NCI-H524 (cell line): Measurements from ENCODE around the gene EYA2.

ENCODE experiments used
- DNase-seq, 2 experiments: peaks; one replicate each; lab custom pipeline; 2025; lab: John Stamatoyannopoulos, UW

EYA2 gene

DNA sequence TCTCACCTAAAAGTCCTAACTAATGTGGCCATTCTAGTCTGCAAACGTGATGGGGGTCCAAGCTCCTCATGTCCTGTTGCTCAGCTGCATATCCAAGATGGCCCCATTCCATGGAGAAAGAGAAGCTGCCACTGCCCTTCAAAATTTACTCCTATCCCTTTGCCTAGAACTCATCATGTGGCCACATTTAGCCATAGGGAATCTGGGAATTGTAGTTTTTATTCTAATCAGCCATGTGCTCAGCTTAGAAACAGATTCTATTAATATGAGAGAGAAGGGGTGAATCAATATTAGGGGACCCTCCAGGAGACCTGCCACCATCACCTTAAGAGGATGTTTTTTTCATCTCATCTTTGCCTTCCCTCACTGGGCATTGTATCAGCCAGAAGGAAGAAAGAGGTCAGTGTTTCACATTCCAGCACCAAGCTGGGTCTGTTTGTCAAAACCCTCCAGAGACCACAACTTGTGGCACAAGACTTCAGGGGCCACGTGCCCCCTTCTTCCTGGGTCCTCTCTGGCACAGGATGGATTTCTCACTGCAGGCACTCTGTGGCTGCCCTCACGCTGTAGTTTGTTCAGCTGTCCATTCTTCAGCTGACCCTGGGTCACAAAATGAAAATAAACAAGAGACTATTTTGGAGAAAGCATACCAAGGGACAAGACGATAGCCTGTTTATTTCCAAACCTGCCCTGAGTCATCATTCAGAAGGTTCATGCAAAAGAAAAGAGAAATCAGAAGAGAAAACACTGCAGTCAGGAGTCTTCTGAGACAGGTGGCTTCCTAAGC is 172.0 kb downstream of the EYA2 start:
- no peak for DNase-seq

DNA sequence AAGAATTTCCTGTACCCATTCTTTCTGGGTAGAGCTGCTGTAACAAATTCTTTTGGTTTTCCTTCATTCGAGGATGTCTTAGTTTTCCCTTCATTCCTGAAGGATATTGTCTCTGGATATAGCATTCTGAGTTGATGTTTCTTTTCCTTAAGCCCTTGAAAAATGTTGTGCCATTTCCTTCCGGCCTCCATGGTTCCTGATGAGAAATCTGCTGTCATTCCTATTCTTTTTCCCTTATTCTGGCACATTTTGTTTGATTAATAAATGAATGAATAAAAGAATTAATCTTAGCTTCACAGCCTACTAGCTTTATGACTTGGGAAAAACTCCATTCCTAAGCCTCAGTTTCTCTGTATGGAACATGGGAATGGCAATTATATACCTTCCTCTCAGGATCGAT is 173.1 kb downstream of the EYA2 start:
- no peak for DNase-seq

DNA sequence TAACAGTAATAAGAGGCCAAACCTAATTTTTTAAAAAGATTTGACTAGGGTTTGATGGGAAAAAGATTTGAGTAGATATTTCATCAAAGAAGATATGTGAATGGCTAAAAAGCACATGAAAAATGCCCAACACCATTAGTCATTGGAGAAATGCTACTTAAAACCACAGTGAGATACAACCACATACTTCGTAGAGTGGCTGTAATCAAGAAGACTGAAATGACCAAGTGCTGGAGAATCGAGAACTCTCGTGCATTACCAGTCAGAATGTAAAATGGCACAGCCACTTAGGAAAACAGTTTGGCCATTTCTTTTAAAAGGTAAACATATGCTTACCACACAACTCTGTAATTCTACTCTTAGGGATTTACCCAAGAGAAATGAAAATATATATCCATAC is 175.5 kb downstream of the EYA2 start:
- no peak for DNase-seq

DNA sequence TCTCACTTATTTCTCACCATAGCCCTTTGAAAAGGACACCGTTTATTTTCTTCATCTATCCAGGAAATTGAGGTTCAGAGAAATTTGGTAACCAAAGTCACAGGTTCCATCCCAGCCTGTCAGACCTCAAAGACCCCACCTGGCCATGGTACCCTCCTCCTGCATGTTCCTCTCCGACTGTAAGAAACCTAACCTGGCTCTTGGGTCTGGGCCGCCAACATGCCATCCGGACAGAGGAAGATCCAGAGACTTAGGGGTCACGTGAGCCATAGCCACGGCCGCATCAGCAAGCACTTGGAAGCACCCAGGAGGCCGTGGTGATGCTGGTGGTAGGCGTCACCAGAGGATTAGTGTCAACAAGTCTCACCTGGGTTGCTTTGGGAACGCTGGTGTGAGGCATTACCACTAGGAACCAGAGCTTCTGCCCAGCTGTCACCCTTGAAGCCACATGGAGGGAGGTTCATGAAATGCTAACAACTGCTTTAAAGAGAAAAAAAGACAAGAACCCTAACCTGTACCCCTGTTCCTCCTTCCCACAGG is 177.1 kb downstream of the EYA2 start:
- DNase-seq: no peak

DNA sequence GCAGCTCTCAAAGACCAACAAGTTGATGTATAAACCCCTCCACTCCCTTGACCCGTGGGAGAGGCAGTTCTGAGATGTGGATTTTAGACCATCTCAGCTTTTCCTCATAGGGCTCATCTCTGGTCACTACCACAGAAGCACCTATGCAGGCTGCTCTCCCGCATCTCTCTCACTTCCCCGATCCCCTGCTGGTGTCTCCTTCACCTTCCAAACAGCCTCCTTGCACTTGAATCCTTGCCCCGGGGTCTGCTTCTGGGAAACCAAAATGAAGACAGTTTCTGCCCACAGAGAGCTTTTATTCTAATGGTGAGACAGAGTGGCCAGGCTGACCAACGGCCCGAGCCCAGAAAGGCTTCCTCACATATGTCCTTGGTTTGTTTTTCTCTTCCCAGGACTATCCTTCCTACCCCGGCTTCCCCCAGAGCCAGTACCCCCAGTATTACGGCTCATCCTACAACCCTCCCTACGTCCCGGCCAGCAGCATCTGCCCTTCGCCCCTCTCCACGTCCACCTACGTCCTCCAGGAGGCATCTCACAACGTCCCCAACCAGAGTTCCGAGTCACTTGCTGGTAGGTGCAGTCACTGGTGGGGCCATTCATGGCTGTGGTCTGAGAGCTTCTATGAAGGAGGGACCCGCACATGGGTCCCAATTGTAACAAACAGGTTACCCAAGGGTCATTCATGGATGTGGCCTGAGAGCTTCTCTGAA is 179.3 kb downstream of the EYA2 start:
- no peak for DNase-seq

DNA sequence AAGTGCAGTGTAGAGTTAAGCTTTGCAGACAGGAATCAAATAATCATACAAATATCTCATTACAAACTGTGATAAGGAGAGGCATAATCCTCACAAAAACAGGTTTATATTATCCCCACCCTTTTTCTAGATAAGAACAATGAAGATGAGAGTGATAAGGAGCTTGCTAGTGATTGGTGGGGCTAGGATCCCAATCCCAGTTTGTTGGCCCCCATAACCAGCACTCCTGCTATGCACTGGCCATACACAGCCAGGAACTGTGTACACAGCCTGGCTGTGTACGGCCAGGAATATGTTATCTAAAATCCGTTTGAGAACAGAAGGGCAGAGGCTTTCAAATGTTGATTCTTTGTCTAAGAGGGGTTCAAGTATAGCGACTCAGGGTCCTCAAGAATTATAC is 180.6 kb downstream of the EYA2 start:
- no peak for DNase-seq

DNA sequence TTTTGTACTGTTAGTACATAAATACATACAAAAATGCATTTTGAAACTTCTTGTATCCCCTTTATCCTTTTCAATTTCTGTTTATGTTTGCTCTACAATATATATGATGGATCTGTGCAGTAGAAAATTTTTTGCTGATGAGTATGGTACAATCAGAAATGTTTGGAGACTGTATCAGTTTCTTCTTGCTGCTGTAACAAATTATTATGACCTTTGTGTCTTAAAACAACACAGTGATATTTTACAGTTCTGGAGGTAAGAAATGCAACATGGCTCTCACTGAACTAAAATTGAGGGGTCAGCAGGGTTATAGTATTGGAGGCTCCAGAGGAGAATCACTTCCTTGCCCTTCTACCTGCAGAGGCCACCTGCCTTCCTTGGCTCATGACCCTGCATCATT is 184.4 kb downstream of the EYA2 start:
- DNase-seq: no peak

DNA sequence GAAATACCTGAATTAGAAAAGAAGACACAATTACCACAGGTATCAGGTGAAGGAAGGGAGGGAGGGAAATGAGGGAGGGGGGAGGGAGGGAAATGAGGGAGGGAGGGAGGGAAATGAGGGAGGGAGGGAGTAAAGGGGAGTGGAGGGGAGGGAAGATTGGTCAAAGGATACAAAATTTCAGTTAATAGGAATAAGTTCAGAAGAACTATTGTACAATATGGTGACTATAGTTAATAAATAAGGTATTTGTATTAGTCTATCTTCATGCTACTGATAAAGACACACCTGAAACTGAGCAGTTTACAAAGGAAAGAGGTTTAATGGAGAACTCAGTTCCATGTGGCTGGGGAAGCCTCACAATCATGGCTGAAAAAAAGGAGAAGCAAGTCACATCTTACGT is 185.7 kb downstream of the EYA2 start:
- DNase-seq: no peak

DNA sequence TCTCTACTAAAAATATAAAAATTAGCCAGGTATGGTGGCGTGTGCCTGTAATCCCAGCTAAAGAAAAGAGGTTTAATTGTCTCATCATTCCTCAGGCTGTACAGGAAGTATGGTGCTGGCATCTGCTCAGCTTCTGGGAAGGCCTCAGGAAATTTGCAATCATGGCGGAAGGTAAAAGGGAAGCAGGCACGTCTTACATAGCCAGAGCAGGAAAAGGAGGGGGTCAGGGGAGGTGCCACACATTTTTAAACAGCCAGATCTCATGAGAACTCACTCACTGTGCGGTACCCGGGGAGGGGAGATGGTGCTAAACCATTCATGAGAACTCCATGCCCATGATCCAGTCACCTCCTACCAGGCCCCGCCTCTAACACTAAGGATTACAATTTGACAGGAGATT is 191.7 kb downstream of the EYA2 start:
- no peak for DNase-seq

DNA sequence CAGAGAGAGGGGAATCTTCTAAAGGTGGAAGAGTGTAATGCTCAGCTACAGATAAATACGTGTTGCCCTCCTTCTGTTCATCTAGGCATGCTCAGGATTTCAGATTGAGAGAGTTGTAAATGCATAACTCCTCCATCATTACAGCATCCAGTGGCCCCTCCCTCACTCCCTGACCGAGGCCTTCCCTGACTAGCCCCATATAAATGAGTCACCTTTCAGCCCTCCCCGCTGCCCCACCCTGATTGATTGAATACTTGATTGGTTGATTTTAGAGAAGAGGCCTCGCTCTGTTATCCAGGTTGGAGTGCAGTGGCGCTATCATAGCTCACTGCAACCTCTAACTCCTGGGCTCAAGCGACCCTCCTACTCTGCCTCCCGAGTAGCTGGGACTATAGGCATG is 193.7 kb downstream of the EYA2 start:
- DNase-seq: no peak

DNA sequence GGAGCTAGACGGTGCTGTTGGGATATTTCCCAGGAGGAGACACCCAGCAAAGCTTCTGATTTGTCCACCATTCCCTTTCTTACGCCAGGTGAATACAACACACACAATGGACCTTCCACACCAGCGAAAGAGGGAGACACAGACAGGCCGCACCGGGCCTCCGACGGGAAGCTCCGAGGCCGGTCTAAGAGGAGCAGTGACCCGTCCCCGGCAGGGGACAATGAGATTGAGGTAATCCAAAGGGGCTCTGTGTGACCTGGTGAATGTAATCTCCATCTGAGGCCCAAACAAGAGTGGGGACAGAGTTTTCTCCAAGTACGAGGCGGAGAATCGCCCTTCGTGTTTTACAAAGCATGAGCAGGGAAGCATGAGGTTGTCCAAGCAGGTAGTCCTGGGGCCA is 194.5 kb downstream of the EYA2 start:
- no peak for DNase-seq

DNA sequence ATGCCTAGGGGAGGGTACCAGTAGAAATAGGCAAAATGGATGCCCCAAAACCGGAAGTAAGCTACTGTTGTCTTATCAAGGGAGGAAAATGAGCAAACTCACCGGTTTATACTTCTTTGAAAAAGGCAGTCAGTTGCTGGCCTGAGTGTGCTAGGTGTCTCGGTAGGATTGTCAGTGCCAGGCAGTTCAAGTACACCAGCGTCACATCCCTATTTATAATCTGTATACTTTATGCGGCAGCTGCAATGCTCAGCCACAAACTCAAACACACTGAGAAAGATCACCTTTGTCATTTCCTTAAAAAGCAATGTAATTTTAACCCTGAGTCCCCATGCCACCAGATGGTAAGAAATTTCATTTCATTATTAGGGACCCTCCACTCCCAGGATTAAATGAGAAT is 196.2 kb downstream of the EYA2 start:
- no peak for DNase-seq

DNA sequence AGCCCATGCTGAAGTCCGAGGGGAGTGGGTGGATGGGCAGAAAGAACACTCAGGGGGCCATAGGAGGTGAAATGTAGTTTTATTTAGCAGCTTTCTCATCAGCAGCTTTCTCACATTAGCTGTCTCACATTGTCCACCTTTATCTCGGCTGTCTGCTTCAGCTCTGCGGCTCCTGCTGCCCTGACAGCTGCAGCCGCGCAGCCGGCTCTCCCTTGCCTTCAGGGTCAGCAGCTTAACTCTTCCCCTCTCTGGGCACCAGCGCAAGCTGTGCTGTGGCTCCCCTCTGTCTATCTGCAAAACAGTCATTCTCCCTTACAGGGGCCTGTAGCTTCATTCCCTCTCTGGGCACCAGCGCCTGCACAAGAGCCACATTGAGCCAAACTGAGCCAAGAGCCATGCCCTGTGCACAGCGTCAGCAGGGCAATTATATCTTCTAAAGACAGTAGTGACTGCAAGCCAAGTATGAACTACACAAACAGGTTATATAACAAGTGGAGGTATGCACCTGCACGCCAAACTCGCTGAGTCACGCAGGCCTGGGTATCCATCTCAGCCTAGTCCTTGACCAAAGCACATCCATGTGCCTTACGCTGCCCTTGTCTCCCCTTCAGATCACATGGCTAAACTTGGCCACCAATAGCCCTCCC is 198.8 kb downstream of the EYA2 start:
- no peak for DNase-seq

DNA sequence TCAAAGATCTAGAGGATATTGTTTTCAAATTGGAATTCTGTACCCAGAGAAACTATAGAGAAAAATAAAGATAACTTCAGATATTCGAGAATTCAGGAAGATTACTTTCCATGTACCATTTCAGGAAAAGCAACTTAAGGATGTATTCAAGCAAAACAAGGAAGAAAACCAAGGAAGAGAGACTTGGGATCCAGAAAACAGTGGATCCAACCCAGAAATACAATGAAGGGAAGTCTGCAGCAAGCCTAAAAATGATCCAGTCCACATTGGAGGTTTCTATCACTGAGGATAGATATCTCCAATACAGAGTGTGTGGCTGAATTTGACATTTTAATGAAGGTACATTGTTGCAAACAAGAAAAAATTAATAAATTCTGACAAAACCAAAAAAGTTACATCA is 201.0 kb downstream of the EYA2 start:
- DNase-seq: no peak

DNA sequence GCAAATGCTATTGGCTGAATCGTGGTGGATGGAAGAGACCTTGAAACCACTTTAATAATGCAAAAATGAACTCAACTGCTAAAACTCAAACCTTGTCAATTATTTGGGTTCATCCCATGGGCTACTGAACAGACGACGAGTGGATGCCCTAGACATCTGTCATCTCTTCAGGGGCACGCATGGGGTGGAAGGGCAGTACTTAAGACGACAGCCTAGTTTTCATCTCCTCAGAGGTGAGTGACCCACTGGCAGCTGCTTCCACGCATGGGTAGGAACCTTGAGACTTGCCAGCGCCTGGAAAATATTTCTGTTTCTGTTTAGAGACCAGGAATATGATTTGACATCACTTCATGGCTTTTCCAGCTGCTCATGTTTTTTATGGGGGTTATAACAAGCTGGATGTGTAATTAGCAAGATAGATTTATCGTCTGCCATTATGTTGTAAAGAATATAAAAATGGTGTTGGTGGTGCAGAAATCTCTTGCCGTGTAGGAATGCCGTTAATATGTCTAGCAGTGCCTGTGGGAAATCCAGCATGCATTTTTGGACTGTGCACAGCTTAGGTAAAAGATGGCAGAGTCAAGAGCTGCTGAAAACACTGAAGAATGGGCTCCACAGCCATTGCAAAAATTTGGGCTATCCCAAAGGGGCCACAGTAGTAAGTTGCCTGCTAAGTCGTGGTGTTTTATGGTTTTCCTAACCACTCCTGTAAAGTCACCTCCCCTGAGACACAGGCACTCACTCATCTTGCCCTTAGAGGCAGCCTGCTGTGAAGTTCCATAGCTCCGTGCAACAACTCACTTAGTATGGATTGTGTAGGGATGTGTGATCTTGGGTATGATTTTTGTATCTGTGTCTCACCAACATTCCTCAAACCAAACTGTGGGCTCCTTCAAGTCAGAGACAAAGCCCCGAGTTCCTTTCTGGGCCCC is 203.3 kb downstream of the EYA2 start:
- no peak for DNase-seq

DNA sequence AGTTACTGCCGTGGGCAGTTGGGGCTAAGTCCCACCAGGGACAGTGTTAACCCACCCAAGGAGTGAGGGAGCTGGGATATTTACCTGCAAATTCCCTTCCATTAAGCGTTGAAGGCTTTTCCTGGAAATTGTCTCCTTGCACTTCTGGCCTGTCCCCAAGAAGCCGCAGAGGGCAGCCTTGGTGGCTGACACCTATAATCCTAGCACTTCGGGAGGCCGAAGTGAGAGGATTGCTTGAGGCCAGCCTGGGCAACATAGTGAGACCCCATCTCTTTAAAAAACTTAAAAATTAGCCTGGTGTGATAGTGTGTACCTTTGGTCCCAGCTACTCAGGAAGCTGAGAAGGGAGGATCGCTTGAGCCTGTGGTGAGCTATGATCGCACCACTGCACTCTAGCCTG is 204.4 kb downstream of the EYA2 start:
- DNase-seq: no peak

DNA sequence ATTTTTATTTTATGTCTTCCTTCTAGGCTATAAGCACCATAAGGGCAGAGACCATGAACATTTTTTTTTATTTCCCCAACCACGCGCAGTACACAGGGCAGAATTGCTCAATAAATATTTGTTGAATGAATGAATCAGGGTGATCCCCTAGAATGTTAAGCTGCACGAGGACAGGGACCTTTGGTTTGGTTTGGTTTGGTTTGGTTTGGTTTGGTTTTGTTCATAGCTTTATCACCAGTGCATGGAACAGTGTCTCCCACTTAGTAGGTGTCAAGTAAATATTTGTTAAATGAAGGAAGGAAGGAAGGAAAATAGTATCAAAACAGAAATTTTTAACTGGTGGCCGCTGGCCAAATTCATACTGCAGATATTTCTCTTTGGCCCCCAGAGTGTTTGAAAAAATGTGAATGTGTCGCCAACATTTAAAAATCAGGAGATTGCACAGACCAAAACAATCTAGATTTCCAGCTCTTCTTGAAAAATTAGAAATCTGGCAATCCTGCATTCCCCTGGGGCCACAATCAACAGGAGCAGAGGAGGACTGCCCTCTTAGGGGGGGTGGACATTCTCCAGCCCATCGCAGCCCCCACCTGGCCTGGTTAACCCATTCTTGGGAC is 205.3 kb downstream of the EYA2 start:
- DNase-seq: no peak

DNA sequence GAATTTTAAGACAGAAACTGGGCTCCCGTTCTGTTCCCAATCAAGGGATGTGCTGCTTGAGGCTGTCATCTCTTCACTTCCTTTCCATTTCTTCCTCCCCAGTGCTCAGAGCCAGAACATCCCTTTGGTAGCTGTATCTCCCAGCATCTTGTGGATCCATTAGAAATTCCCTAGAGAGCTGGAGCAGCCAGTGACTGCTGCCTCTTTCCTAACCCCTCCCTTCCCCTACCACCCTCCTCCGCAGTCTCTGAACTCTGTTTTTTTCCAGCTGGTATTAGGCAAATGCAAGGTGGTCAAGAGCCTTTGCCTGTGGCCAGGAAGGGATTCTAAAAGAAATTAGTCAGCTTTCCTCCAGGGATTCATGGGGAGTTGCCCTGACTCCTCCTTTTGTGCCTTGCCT is 208.0 kb downstream of the EYA2 start:
- DNase-seq: no peak

DNA sequence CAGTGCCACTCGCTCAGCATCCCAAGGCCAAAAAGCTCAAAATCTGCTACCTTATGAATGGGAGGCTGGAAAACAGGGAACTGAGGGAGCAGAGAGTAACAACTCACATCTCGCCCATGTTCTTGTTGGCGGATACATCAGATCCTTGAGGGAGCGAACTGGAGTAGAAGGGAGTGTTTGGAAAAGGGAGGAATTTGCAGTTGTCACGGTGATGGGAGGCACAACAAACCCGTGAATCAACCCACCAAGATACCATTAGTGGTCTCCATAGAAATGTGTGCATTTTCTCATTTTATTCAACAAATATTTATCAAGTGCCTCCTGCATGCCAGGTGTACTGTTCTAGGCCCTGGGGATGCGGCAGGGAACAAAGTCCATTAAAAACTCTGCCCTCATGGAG is 212.1 kb downstream of the EYA2 start:
- no peak for DNase-seq

DNA sequence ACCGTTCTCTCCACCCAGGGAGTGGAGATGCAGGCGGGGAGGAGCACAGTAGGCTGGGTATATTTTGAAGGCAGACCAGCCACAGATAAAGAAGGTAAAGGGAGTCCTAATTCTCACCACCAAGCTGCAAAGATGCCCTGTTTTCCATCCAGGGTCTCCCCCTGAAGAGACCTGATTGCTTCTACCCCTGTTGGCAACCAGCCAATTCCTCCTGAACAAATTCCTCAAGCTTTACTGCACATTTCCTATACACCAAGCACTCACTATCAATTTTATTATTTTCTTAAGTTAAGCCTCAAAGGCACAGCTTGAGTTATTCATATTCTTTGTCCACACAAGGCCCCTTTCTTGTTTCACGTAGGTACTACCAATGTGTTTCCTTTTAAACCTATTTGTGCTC is 214.4 kb downstream of the EYA2 start:
- DNase-seq: no peak

DNA sequence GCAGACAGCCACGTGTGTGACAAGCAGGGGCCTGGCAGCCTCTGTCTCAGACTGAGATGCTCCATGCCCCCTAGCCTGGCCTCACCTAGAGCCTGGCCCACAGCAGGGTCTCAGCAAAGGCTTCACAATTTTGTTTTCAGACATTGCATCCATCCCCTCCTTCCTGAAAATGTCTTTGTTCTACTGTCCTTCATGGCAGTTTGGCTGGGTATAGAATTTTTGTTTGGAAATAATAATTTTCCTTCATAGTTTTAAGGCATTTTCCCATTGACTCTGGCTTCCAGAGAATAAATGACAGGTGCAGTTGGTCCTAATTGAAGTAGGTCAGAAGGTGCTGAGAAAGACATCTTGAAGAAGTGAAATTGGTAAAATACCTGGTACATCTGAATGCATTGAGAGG is 216.2 kb downstream of the EYA2 start:
- DNase-seq: no peak

DNA sequence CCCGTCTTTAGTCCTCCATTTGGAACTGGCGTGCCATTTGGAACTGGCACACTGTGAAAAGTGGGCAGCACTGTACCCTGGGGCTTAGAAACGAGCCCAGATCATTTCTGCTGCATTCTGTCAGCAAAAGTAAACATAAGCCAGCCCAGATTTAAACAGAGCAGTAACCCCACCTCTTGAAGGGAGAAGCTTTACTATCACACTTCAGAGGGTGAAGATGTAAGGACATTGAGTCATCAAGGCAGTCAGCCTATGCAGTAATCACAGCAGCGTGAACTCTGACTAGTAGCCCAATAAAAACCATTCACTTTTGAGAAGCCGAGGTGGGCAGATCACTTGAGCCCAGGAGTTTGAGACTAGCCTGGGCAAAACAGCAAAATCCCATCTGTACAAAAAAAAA is 216.9 kb downstream of the EYA2 start:
- DNase-seq: no peak
